HepG2 (cell line): ENCODE results near the gene HOXD1. TPM values are rescaled to one million over a fixed set of nuclear protein-coding genes. Genes with fewer than 3 reads are reported as not detected.

ENCODE experiments used
- ATAC-seq: fragments of 200-7000 bp; cut with Tn5 transposase; 3 replicates; pipeline ENCODE4 v1.9.1; 2020; ENCODE audit warnings: mild to moderate bottlenecking, moderate library complexity
- BruUV-seq: library from RNA; stranded (reverse); fragments of 400-500 nt; replicated peaks from 2 replicates; lab custom pipeline; 2021; lab: Mats Ljungman, UMichigan
- CTCF ChIA-PET: fragments of 300-600 bp; formaldehyde crosslinking; extraction: SDS; loops from one replicate; lab custom pipeline; 2021; ENCODE audit warnings: low total read pairs, inconsistent platforms, low intra/inter-chr PET ratio; lab: Yijun Ruan, JAX
- POLR2A ChIA-PET: fragments of 350-600 bp; sonication (Branson Sonifier 250); formaldehyde crosslinking; loops from one replicate; lab custom pipeline; 2020; ENCODE audit warnings: antibody characterized with exemption, inconsistent platforms; lab: Yijun Ruan, JAX
- DNase-seq: peaks from one replicate; pipeline ENCODE4 v3.0.0-alpha.2; 2015; ENCODE audit warnings: low spot score
- FAIRE-seq: peaks from 3 replicates; lab custom pipeline; 2011; peaks lifted over from hg19 to GRCh38; lab: Jason Lieb, UNC
- H2AFZ ChIP-seq: one replicate; pipeline ENCODE4 v1.6.1; 2011; ENCODE audit warnings: low read length, inconsistent platforms
- H3K27ac ChIP-seq: fragments of 300-600 bp; 3 replicates; pipeline ENCODE4 v1.8.0; 2011; ENCODE audit warnings: mixed run types, mild to moderate bottlenecking, mixed read lengths, low read length, inconsistent platforms; ENCODE audit not compliant: insufficient read depth; ENCODE audit errors: extremely low read length
- H3K27me3 ChIP-seq, 2 experiments: fragments of 200-600 bp in 1 of 2; 2 replicates in 1 of 2; 3 replicates in 1 of 2; pipeline versions ENCODE4 v1.6.0 to v1.8.0; 2011; ENCODE audit warnings: low read length in 2 of 2, mild to moderate bottlenecking in 2 of 2, moderate library complexity in 2 of 2, inconsistent platforms in 1 of 2; ENCODE audit not compliant: insufficient read depth in 2 of 2, control insufficient read depth in 1 of 2
- H3K36me3 ChIP-seq, 2 experiments: fragments of 200-600 bp in 1 of 2; replicated peaks in 1 of 2; 2 replicates in 1 of 2; 3 replicates in 1 of 2; pipeline versions ENCODE4 v1.5.1 to v1.8.0; 2011; ENCODE audit warnings: low read length in 2 of 2, inconsistent platforms in 1 of 2; ENCODE audit not compliant: insufficient read depth in 2 of 2, control insufficient read depth in 1 of 2
- H3K4me1 ChIP-seq: 2 replicates; pipeline ENCODE4 v1.5.1; 2012; ENCODE audit warnings: low read length, inconsistent platforms; ENCODE audit not compliant: insufficient read depth
- H3K4me2 ChIP-seq: 2 replicates; pipeline ENCODE4 v1.6.0; 2011; ENCODE audit warnings: low read depth, low read length, inconsistent platforms
- H3K4me3 ChIP-seq, 3 experiments: fragments of 200-600 bp in 1 of 3; sonication (generic), shearing (Covaris generic) in 1 of 3; replicated peaks in 1 of 3; 2 replicates each; pipeline ENCODE4 v1.5.1; 2011 to 2016; ENCODE audit warnings: low read length in 3 of 3, inconsistent platforms in 2 of 3, low read depth in 2 of 3, mild to moderate bottlenecking in 2 of 3, control low read depth in 1 of 3, mixed read lengths in 1 of 3; ENCODE audit not compliant: insufficient read depth in 1 of 3
- H3K79me2 ChIP-seq: one replicate; pipeline ENCODE4 v1.6.1; 2011; ENCODE audit warnings: low read length, inconsistent platforms; ENCODE audit not compliant: insufficient read depth
- H3K9ac ChIP-seq: 2 replicates; pipeline ENCODE4 v1.6.0; 2011; ENCODE audit warnings: mild to moderate bottlenecking, low read depth, low read length, inconsistent platforms; ENCODE audit not compliant: insufficient read depth
- H3K9me3 ChIP-seq: 2 replicates; pipeline ENCODE4 v1.5.1; 2012; ENCODE audit warnings: mild to moderate bottlenecking, low read length
- H4K20me1 ChIP-seq: 2 replicates; pipeline ENCODE4 v1.6.0; 2011; ENCODE audit warnings: inconsistent platforms, mild to moderate bottlenecking, low read length, moderate library complexity; ENCODE audit not compliant: insufficient read depth
- EZH2 ChIP-seq: conservative IDR thresholded peaks from 2 replicates; pipeline ENCODE4 v1.6.1; 2012; ENCODE audit warnings: mild to moderate bottlenecking, low read depth, low read length, moderate library complexity
- GTF3A ChIP-seq: sonication (generic); formaldehyde crosslinking; conservative IDR thresholded peaks from 2 replicates; pipeline ENCODE4 v1.4.0; 2020; ENCODE audit warnings: mild to moderate bottlenecking, missing genetic modification reagents
- KLF12 ChIP-seq: sonication (generic); formaldehyde crosslinking; IDR thresholded peaks from 2 replicates; pipeline ENCODE4 v1.4.0; 2020; ENCODE audit warnings: missing genetic modification reagents, borderline replicate concordance
- KMT2B ChIP-seq: IDR thresholded peaks from 2 replicates; pipeline ENCODE4 v1.6.1; 2016; ENCODE audit warnings: missing genetic modification reagents, missing compliant biosample characterization
- MAFK ChIP-seq, 2 experiments: IDR thresholded peaks in 1 of 2; conservative IDR thresholded peaks in 1 of 2; 2 replicates each; pipeline ENCODE4 v1.6.1; 2011; ENCODE audit warnings: improper control_type of control experiment in 2 of 2, low read length in 2 of 2
- RAD21 ChIP-seq: fragments of 450-650 bp; formaldehyde crosslinking; IDR thresholded peaks from 2 replicates; pipeline ENCODE4 v1.5.0; 2020; ENCODE audit warnings: mild to moderate bottlenecking
- USF2 ChIP-seq, 2 experiments: sonication (generic) in 1 of 2; formaldehyde crosslinking in 1 of 2; IDR thresholded peaks; 2 replicates each; pipeline versions ENCODE4 v1.5.1 to v1.6.1; 2011 to 2020; ENCODE audit warnings: borderline replicate concordance in 1 of 2, low read depth in 1 of 2, low read length in 1 of 2, mild to moderate bottlenecking in 1 of 2, missing genetic modification reagents in 1 of 2, moderate library complexity in 1 of 2
- ZNF335 ChIP-seq: sonication (generic); formaldehyde crosslinking; IDR thresholded peaks from 2 replicates; pipeline ENCODE4 v1.4.0; 2020; ENCODE audit warnings: missing genetic modification reagents
- ZNF501 ChIP-seq: sonication (generic); formaldehyde crosslinking; IDR thresholded peaks from 2 replicates; pipeline ENCODE4 v1.5.1; 2020; ENCODE audit warnings: mild to moderate bottlenecking, moderate library complexity, missing genetic modification reagents
- ZNF572 ChIP-seq: sonication (generic); formaldehyde crosslinking; IDR thresholded peaks from 2 replicates; pipeline ENCODE4 v1.5.1; 2020; ENCODE audit warnings: mild to moderate bottlenecking, missing genetic modification reagents
- WGBS: methylation state at CpG from one replicate; pipeline ENCODE4 v1.1.6; 2017; ENCODE audit warnings: low lambda C conversion rate; 5-methylcytosine and 5-hydroxymethylcytosine counted together
- in situ Hi-C: cut with HindIII; loops from 2 replicates; pipeline ENCODE4 v1.10.0; 2017; ENCODE audit warnings: low pct_unique_long_range_greater_than_20kb; ENCODE audit not compliant: extremely low pct_ligation_motif_present
- intact Hi-C: fragments of 100-400 bp; cut with micrococcal nuclease; formaldehyde crosslinking; loops from one replicate; pipeline ENCODE4 v1.10.0; 2022; ENCODE audit not compliant: unreplicated experiment
- polyA plus RNA-seq, 8 experiments: library from polyadenylated mRNA; depleted of rRNA in 3 of 8; stranded (reverse) in 7 of 8; unstranded in 1 of 8; fragments of >200 nt; fragmentation: Illumina TruSeq in 4 of 8; extraction: Trizol in 4 of 8; gene quantifications; 2 replicates each; pipeline versions ENCODE4 v1.2.1 to v1.2.3, GENCODE V29; 2011 to 2016; ENCODE audit warnings: low read depth in 4 of 8, missing spikeins in 1 of 8, mixed read lengths in 1 of 8; ENCODE audit not compliant: insufficient read depth in 1 of 8
- total RNA-seq, 5 experiments: library from RNA; depleted of rRNA; stranded (reverse); fragments of >200 nt; fragmentation: Illumina TruSeq; extraction: Trizol; gene quantifications; 2 replicates each; pipeline ENCODE4 v1.2.3, GENCODE V29; 2016; ENCODE audit warnings: low read depth in 1 of 5
- TF ChIP-seq, protein P1 (sequence below): sonication (generic); formaldehyde crosslinking; IDR thresholded peaks from 2 replicates; pipeline ENCODE4 v1.4.0; 2020; ENCODE audit warnings: mild to moderate bottlenecking, missing genetic modification reagents
- TF ChIP-seq, protein P2 (sequence below): sonication (generic); formaldehyde crosslinking; IDR thresholded peaks from 2 replicates; pipeline ENCODE4 v1.9.0; 2021; ENCODE audit warnings: missing genetic modification reagents, borderline replicate concordance

Gene HOXD1
- total and polyA plus RNA-seq, 2 of the 13 experiments (the other 11 are each of a cell fraction or from before 2014, with no cell fraction given), result 10.0 to 22.3 TPM

GRCh38 chr2:176161825-176162626 is 26.4 kb upstream of the HOXD1 start:
- no TSS peak for BruUV-seq

DNA sequence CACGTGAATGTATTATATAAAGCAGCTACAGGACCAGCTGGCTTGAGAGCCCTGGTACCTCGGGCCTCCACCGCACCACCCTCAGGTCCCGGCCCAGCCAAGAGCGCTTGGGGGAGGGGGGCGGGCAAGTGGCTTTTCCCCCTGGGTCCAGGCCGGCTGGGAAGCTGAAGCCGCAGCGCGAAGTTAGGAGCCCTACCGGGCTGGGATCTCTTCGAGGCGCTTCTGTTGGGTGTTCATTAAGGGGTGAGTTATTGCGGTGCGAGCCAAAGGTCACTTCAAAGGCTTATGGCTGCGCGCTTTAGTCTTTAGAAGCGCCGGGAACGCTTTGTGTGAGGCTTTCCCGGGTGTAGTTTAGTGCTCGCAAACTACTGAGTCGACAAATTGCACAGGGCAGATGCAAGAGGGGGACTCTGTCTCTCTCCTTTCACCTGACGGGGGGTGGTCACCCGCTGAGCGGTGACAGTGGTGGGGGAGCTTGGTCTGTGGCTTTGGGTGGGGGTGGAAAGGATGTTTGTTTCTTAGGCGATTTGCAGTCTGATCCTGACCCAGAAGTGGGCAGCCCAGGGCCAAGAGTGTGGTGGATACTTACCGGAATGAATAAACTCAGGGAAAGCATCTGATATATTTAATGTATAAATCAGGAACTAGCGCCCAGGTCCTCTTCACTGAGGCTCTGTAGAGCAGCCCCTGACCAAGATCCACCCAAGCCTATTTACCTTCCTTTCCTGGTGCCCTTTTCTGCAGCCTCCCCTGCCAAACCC is 25.4 kb upstream of the HOXD1 start:
- in situ Hi-C loops, result no loop called here
- H3K79me2 ChIP-seq, result no peaks in the 10 kb centered on the region
- BruUV-seq, result no TSS peak
- no peaks in the 10 kb centered on the region for H4K20me1 ChIP-seq
- H3K9ac ChIP-seq, result no peak overlapping the region
- peaks cover 38% of the 10 kb centered on the region for H3K4me1 ChIP-seq
- no peak for DNase-seq
- WGBS, result 34% methylated on average over 22 of the region's 29 CpGs
- H3K27ac ChIP-seq, result no peak overlapping the region
- H3K4me3 ChIP-seq, result no peak overlapping the region
- H2AFZ ChIP-seq, result no peak overlapping the region
- CTCF ChIA-PET, result no interaction called here
- intact Hi-C loops, result no loop called here
- no peaks in the 10 kb centered on the region for H3K9me3 ChIP-seq
- no peak; the same call in 2 of the 3 replicates for ATAC-seq
- no peaks in the 10 kb centered on the region for H3K36me3 ChIP-seq
- no peak for FAIRE-seq
- no peak overlapping the region for H3K4me2 ChIP-seq
- peaks cover 17 to 97% of the 10 kb centered on the region in 2 experiments for H3K27me3 ChIP-seq
- POLR2A ChIA-PET, result no interaction called here
- TF ChIP-seq MAFK (conservative IDR thresholded peaks at IDR 0.05 in 1 of 2, IDR thresholded peaks at IDR 0.05 in 1 of 2; ENCODE audit: low read length in 2 of 2), result peak; percentile 35 to 48; a peak in 2 of 4 replicates
- TF ChIP-seq ZNF335 (CRISPR knock-in tag), result no peak
- TF ChIP-seq, protein P1, sequence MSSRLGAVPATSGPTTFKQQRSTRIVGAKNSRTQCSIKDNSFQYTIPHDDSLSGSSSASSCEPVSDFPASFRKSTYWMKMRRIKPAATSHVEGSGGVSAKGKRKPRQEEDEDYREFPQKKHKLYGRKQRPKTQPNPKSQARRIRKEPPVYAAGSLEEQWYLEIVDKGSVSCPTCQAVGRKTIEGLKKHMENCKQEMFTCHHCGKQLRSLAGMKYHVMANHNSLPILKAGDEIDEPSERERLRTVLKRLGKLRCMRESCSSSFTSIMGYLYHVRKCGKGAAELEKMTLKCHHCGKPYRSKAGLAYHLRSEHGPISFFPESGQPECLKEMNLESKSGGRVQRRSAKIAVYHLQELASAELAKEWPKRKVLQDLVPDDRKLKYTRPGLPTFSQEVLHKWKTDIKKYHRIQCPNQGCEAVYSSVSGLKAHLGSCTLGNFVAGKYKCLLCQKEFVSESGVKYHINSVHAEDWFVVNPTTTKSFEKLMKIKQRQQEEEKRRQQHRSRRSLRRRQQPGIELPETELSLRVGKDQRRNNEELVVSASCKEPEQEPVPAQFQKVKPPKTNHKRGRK (CRISPR knock-in tag), result no peak
- TF ChIP-seq USF2 (IDR thresholded peaks at IDR 0.05; ENCODE audit: low read depth, low read length), result no peak
- TF ChIP-seq USF2 (CRISPR knock-in tag; IDR thresholded peaks at IDR 0.05; ENCODE audit: borderline replicate concordance), result no peak
- TF ChIP-seq, protein P2, sequence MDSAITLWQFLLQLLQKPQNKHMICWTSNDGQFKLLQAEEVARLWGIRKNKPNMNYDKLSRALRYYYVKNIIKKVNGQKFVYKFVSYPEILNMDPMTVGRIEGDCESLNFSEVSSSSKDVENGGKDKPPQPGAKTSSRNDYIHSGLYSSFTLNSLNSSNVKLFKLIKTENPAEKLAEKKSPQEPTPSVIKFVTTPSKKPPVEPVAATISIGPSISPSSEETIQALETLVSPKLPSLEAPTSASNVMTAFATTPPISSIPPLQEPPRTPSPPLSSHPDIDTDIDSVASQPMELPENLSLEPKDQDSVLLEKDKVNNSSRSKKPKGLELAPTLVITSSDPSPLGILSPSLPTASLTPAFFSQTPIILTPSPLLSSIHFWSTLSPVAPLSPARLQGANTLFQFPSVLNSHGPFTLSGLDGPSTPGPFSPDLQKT (CRISPR knock-in tag), result no peak

More at GRCh38 chr2:176161825-176162626, 26.4 kb upstream of the HOXD1 start:
- in situ Hi-C loops, result no loop called here
- Histone ChIP-seq H3K79me2 (no peaks in the 10 kb centered on the region), H3K9me3 (no peaks in the 10 kb centered on the region), H3K4me3 (peak overlapping the region in 1 of 3 experiments; percentile 25; a peak in 1 of 6 replicates), H2AFZ (no peak overlapping the region), H3K9ac (no peak overlapping the region), H3K36me3 (no peaks in the 10 kb centered on the region), H3K4me2 (peak overlapping the region; percentile 46), H3K27me3 (peaks cover 17 to 98% of the 10 kb centered on the region in 2 experiments), H3K4me1 (peaks cover 47% of the 10 kb centered on the region), H4K20me1 (no peaks in the 10 kb centered on the region), H3K27ac (no peak overlapping the region)
- CTCF ChIA-PET, result no interaction called here
- 9% methylated on average over 22 of the region's 22 CpGs for WGBS
- FAIRE-seq (no peak), DNase-seq (no peak), ATAC-seq (peak; percentile 2; the same call in 2 of the 3 replicates)
- POLR2A ChIA-PET, result interaction anchor here (1.2 kb wide), 1 partner anchor 26 kb away, joined by 3 read pairs; no protein-coding TSS in a partner anchor
- TF ChIP-seq KLF12 (CRISPR knock-in tag), result no peak
- 0 out of 2 replicates have a peak, but pooled peaks have one; percentile 10 for TF ChIP-seq RAD21
- TF ChIP-seq ZNF572 (CRISPR knock-in tag), result 0 out of 2 replicates have a peak, but pooled peaks have one; percentile 39
- TF ChIP-seq ZNF501 (CRISPR knock-in tag), result 0 out of 2 replicates have a peak, but pooled peaks have one; percentile 27
- no peak for TF ChIP-seq GTF3A (CRISPR knock-in tag)
- TF ChIP-seq EZH2, result peak; percentile 79; the same call in 1 of the 2 replicates
- no peak for TF ChIP-seq KMT2B
- TF ChIP-seq MAFK (conservative IDR thresholded peaks at IDR 0.05 in 1 of 2, IDR thresholded peaks at IDR 0.05 in 1 of 2; ENCODE audit: low read length in 2 of 2), result 0 out of 4 replicates have a peak, but pooled peaks of 1 of the 2 experiments have one; percentile 3
- intact Hi-C loops, result no loop called here
